Activated CD8-positive, alpha-beta memory T cell treated with anti-CD3 and anti-CD28 coated beads for 1 hour (primary cell): ENCODE results near the gene LMAN1L.

Source experiments
- DNase-seq, 2 donors: peaks; one replicate each; pipeline ENCODE4 v3.0.0-alpha.2; 2020; ENCODE audit warnings: low read depth in 1 of 2; ENCODE audit errors: extremely low read depth in 1 of 2

The LMAN1L gene

GRCh38 chr15:74833376-74834107 lies 20.9 kb downstream of the LMAN1L start:
- no peak for DNase-seq

GRCh38 chr15:74835312-74835823 lies 22.7 kb downstream of the LMAN1L start:
- DNase-seq, result peak in 1 of 2 donors; percentile 18

- DNase-seq, result no peak
Measured at GRCh38 chr15:74836846-74837245, 24.2 kb downstream of the LMAN1L start.

GRCh38 chr15:74837482-74838136 lies 25.0 kb downstream of the LMAN1L start:
- no peak for DNase-seq

GRCh38 chr15:74838137-74838516 lies 25.5 kb downstream of the LMAN1L start:
- no peak for DNase-seq

GRCh38 chr15:74838746-74839525 lies 26.3 kb downstream of the LMAN1L start:
- no peak for DNase-seq

- DNase-seq, result no peak
Measured at GRCh38 chr15:74839526-74840395, 27.1 kb downstream of the LMAN1L start.

GRCh38 chr15:74840851-74841775 lies 28.5 kb downstream of the LMAN1L start:
- DNase-seq, result no peak

GRCh38 chr15:74841891-74842373 lies 29.3 kb downstream of the LMAN1L start:
- no peak for DNase-seq

GRCh38 chr15:74842581-74843444 lies 30.2 kb downstream of the LMAN1L start, which contains the start of gene ULK3:
ULK3 (minus strand) TSS chr15:74843156; CDS start chr15:74843105, 51 bp downstream.
- DNase-seq, result peak; percentile 68 to 88

- DNase-seq, result no peak
Measured at GRCh38 chr15:74843445-74843828, 30.8 kb downstream of the LMAN1L start.

- DNase-seq, result no peak
Measured at GRCh38 chr15:74843891-74844299, 31.3 kb downstream of the LMAN1L start.

GRCh38 chr15:74844319-74845207 lies 31.9 kb downstream of the LMAN1L start:
- no peak for DNase-seq

- DNase-seq, result peak in 1 of 2 donors; percentile 29
Measured at GRCh38 chr15:74845208-74845568, 32.6 kb downstream of the LMAN1L start.

- DNase-seq, result no peak
Measured at GRCh38 chr15:74845581-74845980, 32.9 kb downstream of the LMAN1L start.

- no peak for DNase-seq
Measured at GRCh38 chr15:74847432-74847831, 34.8 kb downstream of the LMAN1L start.

GRCh38 chr15:74850393-74850792 lies 37.8 kb downstream of the LMAN1L start:
- no peak for DNase-seq
